ENCODE measurements around the gene CSNK2A2. TPM values are rescaled to one million over a fixed set of nuclear protein-coding genes. Genes with fewer than 3 reads are reported as not detected.

Gene CSNK2A2
- 10 to 100 TPM; 28.7 to 53.5 (median 40.0) TPM for total RNA-seq

- H3K27ac ChIP-seq, result peak within 1 kb of the TSS in 3 of 4 donors; percentile 53 to 70 (median 63)
- 5 to 32% methylated on average over 3 to 38 of the region's 52 CpGs for WGBS, 2 donors (ENCODE audit: low coverage in 1 of 2)
- in situ Hi-C loops (cut with MboI; ENCODE audit: low pct_ligation_motif_present in 1 of 4, low pct_unique_long_range_greater_than_20kb in 1 of 4, low sequenced_read_pairs in 3 of 4), result no loop called here
- peaks cover 5 to 26% (median 17%) of the 10 kb centered on the region in 4 donors for H3K4me1 ChIP-seq
- DNase-seq, result peak; percentile 78
- intact Hi-C loops (cut with DNase I; ENCODE audit: low total_unique reads), result loop anchor here (5.0 kb wide), 1 partner anchor 71 kb away; the partner anchor contains the start of gene CFAP20
- peaks cover 0 to 26% (median 9%) of the 10 kb centered on the region in 4 donors for H3K36me3 ChIP-seq
- peak within 1 kb of the TSS; percentile 70 to 93 (median 83) for H3K4me3 ChIP-seq
- no peaks in the 10 kb centered on the region for H3K9me3 ChIP-seq
- TF ChIP-seq EP300 (IDR thresholded peaks at IDR 0.05; ENCODE audit: low read depth) (no peak), CTCF (IDR thresholded peaks at IDR 0.05) (peak in 2 of 5 experiments; percentile 35 to 41)
- no peaks in the 10 kb centered on the region for H3K27me3 ChIP-seq
Observed at GRCh38 chr16:58198022-58198683, at the start of gene CSNK2A2. TSS of gene CSNK2A2 (minus strand) at chr16:58198106. CDS start at chr16:58197736, 370 bp downstream.

GRCh38 chr16:58243528-58244004 is 45.7 kb upstream of the CSNK2A2 start:
- Histone ChIP-seq H3K36me3 (no peaks in the 10 kb centered on the region), H3K9me3 (no peaks in the 10 kb centered on the region), H3K27ac (no peak overlapping the region), H3K4me1 (no peaks in the 10 kb centered on the region), H3K4me3 (no peak overlapping the region), H3K27me3 (peaks cover 4% of the 10 kb centered on the region)
- in situ Hi-C loops (cut with MboI; ENCODE audit: low pct_ligation_motif_present in 1 of 4, low pct_unique_long_range_greater_than_20kb in 1 of 4, low sequenced_read_pairs in 3 of 4), result no loop called here
- peak; percentile 26 for DNase-seq
- WGBS, 2 donors (ENCODE audit: low coverage in 1 of 2), result 63 to 83% methylated on average over 4 to 8 of the region's 8 CpGs
- intact Hi-C loops (cut with DNase I; ENCODE audit: low total_unique reads), result no loop called here
- TF ChIP-seq POLR2A (IDR thresholded peaks at IDR 0.05), result no peak
- no peak for TF ChIP-seq EP300 (IDR thresholded peaks at IDR 0.05; ENCODE audit: low read depth)
- no peak for TF ChIP-seq POLR2AphosphoS5 (IDR thresholded peaks at IDR 0.05)
- no peak for TF ChIP-seq CTCF (IDR thresholded peaks at IDR 0.05)

- Histone ChIP-seq H3K27me3 (peaks cover 4% of the 10 kb centered on the region), H3K27ac (no peak overlapping the region), H3K36me3 (no peaks in the 10 kb centered on the region), H3K4me3 (no peak overlapping the region), H3K4me1 (peaks cover 0 to 9% (median 0%) of the 10 kb centered on the region in 4 donors), H3K9me3 (no peaks in the 10 kb centered on the region)
- intact Hi-C loops (cut with DNase I; ENCODE audit: low total_unique reads), result no loop called here
- in situ Hi-C loops (cut with MboI; ENCODE audit: low pct_ligation_motif_present in 1 of 4, low pct_unique_long_range_greater_than_20kb in 1 of 4, low sequenced_read_pairs in 3 of 4), result no loop called here
- TF ChIP-seq POLR2A (IDR thresholded peaks at IDR 0.05) (no peak), EP300 (IDR thresholded peaks at IDR 0.05; ENCODE audit: low read depth) (no peak), POLR2AphosphoS5 (IDR thresholded peaks at IDR 0.05) (no peak), CTCF (IDR thresholded peaks at IDR 0.05) (no peak)
- 19 to 21% methylated on average over 5 of the region's 5 CpGs for WGBS, 2 donors (ENCODE audit: low coverage in 1 of 2)
- no peak for DNase-seq
Observed at GRCh38 chr16:58236831-58237230, 38.9 kb upstream of the CSNK2A2 start.

- H3K27me3 ChIP-seq, result peaks cover 4% of the 10 kb centered on the region
- DNase-seq, result peak; percentile 78
- H3K4me1 ChIP-seq, result peaks cover 0 to 9% (median 0%) of the 10 kb centered on the region in 4 donors
- H3K27ac ChIP-seq, result no peak overlapping the region
- peak overlapping the region; percentile 11 to 48 (median 35) for H3K4me3 ChIP-seq
- TF ChIP-seq EP300 (IDR thresholded peaks at IDR 0.05; ENCODE audit: low read depth) (no peak), CTCF (IDR thresholded peaks at IDR 0.05) (no peak), POLR2AphosphoS5 (IDR thresholded peaks at IDR 0.05) (no peak), POLR2A (IDR thresholded peaks at IDR 0.05) (no peak)
- H3K9me3 ChIP-seq, result no peaks in the 10 kb centered on the region
- intact Hi-C loops (cut with DNase I; ENCODE audit: low total_unique reads), result no loop called here
- in situ Hi-C loops (cut with MboI; ENCODE audit: low pct_ligation_motif_present in 1 of 4, low pct_unique_long_range_greater_than_20kb in 1 of 4, low sequenced_read_pairs in 3 of 4), result no loop called here
- no peaks in the 10 kb centered on the region for H3K36me3 ChIP-seq
- WGBS, 2 donors (ENCODE audit: low coverage in 1 of 2), result 0 to 1% methylated on average over 9 to 13 of the region's 13 CpGs
Observed at GRCh38 chr16:58236231-58236690, 38.4 kb upstream of the CSNK2A2 start.
